Left ventricle myocardium inferior (tissue), 1 donor: Measurements from ENCODE around the gene DLG2. TPM values are rescaled to one million over a fixed set of nuclear protein-coding genes. Genes with fewer than 3 reads are reported as not detected.

Experiments used
- DNase-seq: peaks from one replicate; pipeline ENCODE4 v3.0.0-alpha.2; 2020
- H3K27ac ChIP-seq: fragments of 200-600 bp; replicated peaks from 2 replicates; pipeline ENCODE4 v1.8.0; 2021
- H3K27me3 ChIP-seq: fragments of 200-600 bp; 2 replicates; pipeline ENCODE4 v1.8.0; 2021; ENCODE audit warnings: low read depth
- H3K36me3 ChIP-seq: fragments of 200-600 bp; 2 replicates; pipeline ENCODE4 v1.8.0; 2021
- H3K4me1 ChIP-seq: fragments of 200-600 bp; 2 replicates; pipeline ENCODE4 v1.8.0; 2021
- H3K4me3 ChIP-seq: fragments of 200-600 bp; 2 replicates; pipeline ENCODE4 v1.8.0; 2021; ENCODE audit warnings: mild to moderate bottlenecking, moderate library complexity
- H3K9me3 ChIP-seq: fragments of 200-600 bp; replicated peaks from 2 replicates; pipeline ENCODE4 v1.8.0; 2021
- intact Hi-C: fragments of 100-400 bp; cut with micrococcal nuclease; formaldehyde crosslinking; loops from one replicate; pipeline ENCODE4 v1.11.0; 2022
- total RNA-seq: library from RNA; stranded (reverse); fragmentation: NEBNext Ultra II Directional; extraction: Animal tissue kit (Norgen Biotek cat#: 25700); gene quantifications from one replicate; pipeline ENCODE4 v1.2.1, GENCODE V29; 2021
- TF ChIP-seq, protein P1 (sequence below): fragments of 200-600 bp; IDR thresholded peaks from 2 replicates; pipeline ENCODE4 v1.8.0; 2021; ENCODE audit warnings: antibody characterized with exemption, mild to moderate bottlenecking, borderline replicate concordance
- donor health status: DM: no; HTN: yes; CAD: no; lungs with severe emphysema.

Gene DLG2
- total RNA-seq, 1 donor from 2014 or later = 6.5 TPM

GRCh38 chr11:83816572-83817187, 1810.5 kb downstream of the DLG2 start:
- H3K4me3 ChIP-seq = no peak overlapping the region
- no peak for DNase-seq
- H3K4me1 ChIP-seq = no peaks in the 10 kb centered on the region
- TF ChIP-seq, protein P1, sequence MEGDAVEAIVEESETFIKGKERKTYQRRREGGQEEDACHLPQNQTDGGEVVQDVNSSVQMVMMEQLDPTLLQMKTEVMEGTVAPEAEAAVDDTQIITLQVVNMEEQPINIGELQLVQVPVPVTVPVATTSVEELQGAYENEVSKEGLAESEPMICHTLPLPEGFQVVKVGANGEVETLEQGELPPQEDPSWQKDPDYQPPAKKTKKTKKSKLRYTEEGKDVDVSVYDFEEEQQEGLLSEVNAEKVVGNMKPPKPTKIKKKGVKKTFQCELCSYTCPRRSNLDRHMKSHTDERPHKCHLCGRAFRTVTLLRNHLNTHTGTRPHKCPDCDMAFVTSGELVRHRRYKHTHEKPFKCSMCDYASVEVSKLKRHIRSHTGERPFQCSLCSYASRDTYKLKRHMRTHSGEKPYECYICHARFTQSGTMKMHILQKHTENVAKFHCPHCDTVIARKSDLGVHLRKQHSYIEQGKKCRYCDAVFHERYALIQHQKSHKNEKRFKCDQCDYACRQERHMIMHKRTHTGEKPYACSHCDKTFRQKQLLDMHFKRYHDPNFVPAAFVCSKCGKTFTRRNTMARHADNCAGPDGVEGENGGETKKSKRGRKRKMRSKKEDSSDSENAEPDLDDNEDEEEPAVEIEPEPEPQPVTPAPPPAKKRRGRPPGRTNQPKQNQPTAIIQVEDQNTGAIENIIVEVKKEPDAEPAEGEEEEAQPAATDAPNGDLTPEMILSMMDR = peak; percentile 59
- no peaks in the 10 kb centered on the region for H3K9me3 ChIP-seq
- H3K36me3 ChIP-seq = no peaks in the 10 kb centered on the region
- no peak overlapping the region for H3K27ac ChIP-seq
- peaks cover 5% of the 10 kb centered on the region for H3K27me3 ChIP-seq
- intact Hi-C loops = loop anchor here (10.0 kb wide), 1 partner anchor 522 kb away; no protein-coding TSS in a partner anchor

- H3K4me1 ChIP-seq = no peaks in the 10 kb centered on the region
- no peak for DNase-seq
- H3K27me3 ChIP-seq = peaks cover 5% of the 10 kb centered on the region
- intact Hi-C loops = loop anchor here (10.0 kb wide), 1 partner anchor 521 kb away; no protein-coding TSS in a partner anchor
- TF ChIP-seq, protein P1 = no peak
- no peaks in the 10 kb centered on the region for H3K36me3 ChIP-seq
- no peak overlapping the region for H3K4me3 ChIP-seq
- no peaks in the 10 kb centered on the region for H3K9me3 ChIP-seq
- H3K27ac ChIP-seq = no peak overlapping the region
Measured at GRCh38 chr11:83815736-83816135, 1811.4 kb downstream of the DLG2 start.

GRCh38 chr11:83813296-83813695, 1813.8 kb downstream of the DLG2 start:
- H3K36me3 ChIP-seq = no peaks in the 10 kb centered on the region
- H3K27me3 ChIP-seq = peaks cover 5% of the 10 kb centered on the region
- H3K9me3 ChIP-seq = no peaks in the 10 kb centered on the region
- no peak for DNase-seq
- no peak overlapping the region for H3K4me3 ChIP-seq
- TF ChIP-seq, protein P1 = no peak
- intact Hi-C loops = loop anchor here (10.0 kb wide), 1 partner anchor 518 kb away; no protein-coding TSS in a partner anchor
- H3K4me1 ChIP-seq = no peaks in the 10 kb centered on the region
- H3K27ac ChIP-seq = no peak overlapping the region

- Histone ChIP-seq H3K27me3 (peaks cover 5% of the 10 kb centered on the region), H3K36me3 (no peaks in the 10 kb centered on the region), H3K4me3 (no peak overlapping the region), H3K9me3 (no peaks in the 10 kb centered on the region), H3K4me1 (no peaks in the 10 kb centered on the region), H3K27ac (no peak overlapping the region)
- TF ChIP-seq, protein P1 = no peak
- no peak for DNase-seq
- intact Hi-C loops = no loop called here
Measured at GRCh38 chr11:83809274-83809673, 1817.9 kb downstream of the DLG2 start.

- H3K4me1 ChIP-seq = no peaks in the 10 kb centered on the region
- DNase-seq = no peak
- no peaks in the 10 kb centered on the region for H3K27me3 ChIP-seq
- TF ChIP-seq, protein P1 = no peak
- H3K27ac ChIP-seq = no peak overlapping the region
- H3K36me3 ChIP-seq = no peaks in the 10 kb centered on the region
- no peak overlapping the region for H3K4me3 ChIP-seq
- H3K9me3 ChIP-seq = no peaks in the 10 kb centered on the region
- intact Hi-C loops = no loop called here
Measured at GRCh38 chr11:83801799-83802198, 1825.3 kb downstream of the DLG2 start.
